Tracheal epithelial cell (primary cell): ENCODE measurements around the gene NOP53. TPM values are rescaled to one million over a fixed set of nuclear protein-coding genes. Genes with fewer than 3 reads are reported as not detected.

Source experiments
- total RNA-seq: library from RNA; depleted of rRNA; stranded (reverse); fragments of >200 nt; gene quantifications from 2 replicates; pipeline ENCODE4 v1.2.1, GENCODE V29; 2014

The NOP53 gene
- 76.1 and 115 TPM in 2 replicates for total RNA-seq

DNA sequence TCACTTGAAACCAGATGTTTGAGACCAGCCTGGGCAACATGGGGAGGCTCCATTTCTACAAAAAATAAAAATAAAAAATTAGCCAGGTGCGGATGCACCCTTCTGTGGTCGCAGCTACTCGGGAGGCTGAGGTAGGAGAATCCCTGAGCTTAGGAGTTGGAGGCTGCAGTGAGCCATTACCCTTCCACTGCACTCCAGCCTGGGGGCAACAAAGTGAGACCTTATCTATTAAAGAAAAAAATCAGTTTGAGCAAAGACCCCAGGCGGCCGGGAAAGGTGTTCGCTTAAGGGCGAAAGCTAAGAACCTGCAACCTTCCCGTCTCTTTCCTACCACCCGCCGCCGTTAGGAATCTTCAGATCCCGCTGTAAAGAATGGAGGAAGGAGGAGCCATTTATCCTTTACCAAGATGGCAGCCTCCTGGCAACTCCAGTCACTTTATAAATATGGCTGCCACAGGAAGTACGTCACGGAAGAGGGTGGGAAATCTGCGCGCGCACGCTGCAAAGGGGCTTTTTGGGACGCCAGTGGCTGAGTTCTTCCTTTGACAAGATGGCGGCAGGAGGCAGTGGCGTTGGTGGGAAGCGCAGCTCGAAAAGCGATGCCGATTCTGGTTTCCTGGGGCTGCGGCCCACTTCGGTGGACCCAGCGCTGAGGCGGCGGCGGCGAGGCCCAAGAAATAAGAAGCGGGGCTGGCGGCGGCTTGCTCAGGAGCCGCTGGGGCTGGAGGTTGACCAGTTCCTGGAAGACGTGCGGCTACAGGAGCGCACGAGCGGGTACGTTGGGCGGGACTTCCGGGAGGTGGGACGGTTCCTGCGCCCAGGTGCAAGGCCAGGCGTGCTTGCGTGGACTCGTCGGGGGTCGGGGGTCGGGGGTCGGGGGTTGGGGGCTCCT is at the start of gene NOP53:
Gene NOP53 (plus strand): TSS at position 537 of the 892 bp plus-strand sequence. CDS start 14 bp downstream, at position 551.

DNA sequence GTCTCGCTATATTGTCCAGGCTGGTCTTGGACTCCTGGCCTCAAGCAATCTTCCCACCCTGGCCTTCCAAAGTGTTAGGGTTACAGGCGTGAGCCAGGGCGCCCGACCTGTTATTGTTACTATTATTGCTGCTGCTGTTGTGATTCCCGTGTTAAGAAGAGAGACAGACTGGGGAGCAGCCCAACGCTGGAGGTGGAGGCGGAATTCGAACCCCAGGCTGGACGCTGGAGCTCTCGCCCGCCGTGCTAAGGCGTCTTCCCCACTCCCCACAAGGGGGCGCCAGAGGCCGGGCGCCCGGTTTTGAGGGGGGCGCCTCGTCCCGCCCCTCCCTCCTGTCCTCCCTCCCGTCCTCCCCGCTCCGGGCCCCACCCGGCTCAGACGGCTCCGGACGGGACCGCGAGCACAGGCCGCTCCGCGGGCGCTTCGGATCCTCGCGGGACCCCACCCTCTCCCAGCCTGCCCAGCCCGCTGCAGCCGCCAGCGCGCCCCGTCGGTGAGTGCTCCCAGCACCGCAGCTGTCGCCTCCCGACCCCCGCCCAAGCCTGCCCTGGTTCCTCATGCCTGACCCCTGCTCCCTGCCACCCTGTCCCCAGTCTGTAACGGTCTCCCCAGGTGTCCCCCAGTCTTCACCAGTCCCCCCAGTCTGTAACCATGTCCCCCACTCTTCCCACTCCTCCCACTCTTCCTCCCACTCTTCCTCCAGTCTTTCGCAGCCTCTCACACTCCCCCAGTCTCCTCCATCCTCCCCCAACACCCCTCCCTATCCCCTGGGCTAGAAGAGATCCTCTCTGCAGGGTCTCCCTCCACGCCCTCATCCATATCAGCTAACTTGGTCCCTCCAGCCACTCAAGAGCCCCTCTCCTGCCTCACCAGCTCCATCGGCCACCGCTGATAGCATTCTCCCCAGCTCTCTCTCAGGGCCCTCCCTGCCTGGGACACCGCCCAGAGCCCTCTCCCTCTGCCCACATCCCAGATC is 32.0 kb upstream of the NOP53 start, which contains the start of gene EHD2:
Gene EHD2 (plus strand): TSS at position 377 of the 976 bp plus-strand sequence. CDS start 3,191 bp downstream, outside the sequence.

DNA sequence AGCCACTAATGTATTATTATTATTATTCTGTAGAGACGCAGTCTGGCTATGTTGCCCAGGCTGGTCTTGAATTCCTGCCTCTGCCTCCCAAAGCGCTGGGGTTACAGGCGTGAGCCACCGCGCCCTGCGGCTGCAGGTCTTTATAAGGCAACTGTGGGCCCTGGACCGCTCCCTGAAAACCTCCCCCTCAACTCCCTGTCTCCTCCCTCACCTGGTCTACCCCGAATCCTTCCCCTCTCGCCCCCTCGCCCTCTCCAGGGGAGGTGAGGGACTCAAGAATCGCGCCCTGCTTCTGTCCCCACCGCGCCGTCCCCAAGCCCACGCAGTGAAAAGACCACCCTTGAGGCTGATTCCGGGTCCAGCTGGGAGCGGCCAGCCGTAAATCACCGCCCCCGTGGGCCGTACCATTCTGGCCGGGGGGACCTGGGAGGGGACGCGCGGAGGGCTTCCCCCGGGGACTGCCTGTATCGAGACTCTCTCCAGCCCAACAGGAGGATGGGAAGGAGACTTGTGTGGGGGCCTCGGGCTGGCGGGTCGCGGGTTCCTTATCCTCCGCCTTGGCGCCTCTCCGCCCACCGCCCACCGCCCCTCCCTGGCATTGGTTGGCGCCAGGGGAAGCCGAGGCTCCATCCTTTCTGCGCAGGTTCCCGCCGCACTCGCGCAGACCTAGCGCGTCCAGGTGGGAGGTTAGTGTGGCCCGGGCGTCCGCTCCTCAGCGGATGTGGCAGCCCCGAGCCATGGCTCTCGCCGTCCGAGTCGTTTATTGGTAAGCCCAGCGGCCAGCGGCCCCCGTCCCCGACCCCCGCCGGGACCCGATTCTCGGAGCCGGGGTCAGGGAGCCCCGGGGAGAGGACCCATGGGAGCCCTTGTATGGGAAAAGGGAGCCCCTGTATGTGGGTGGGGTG is 33.0 kb downstream of the NOP53 start, which contains the start of gene SELENOW:
Gene SELENOW (plus strand): TSS at position 655 of the 905 bp plus-strand sequence. CDS start 83 bp downstream, at position 738.

DNA sequence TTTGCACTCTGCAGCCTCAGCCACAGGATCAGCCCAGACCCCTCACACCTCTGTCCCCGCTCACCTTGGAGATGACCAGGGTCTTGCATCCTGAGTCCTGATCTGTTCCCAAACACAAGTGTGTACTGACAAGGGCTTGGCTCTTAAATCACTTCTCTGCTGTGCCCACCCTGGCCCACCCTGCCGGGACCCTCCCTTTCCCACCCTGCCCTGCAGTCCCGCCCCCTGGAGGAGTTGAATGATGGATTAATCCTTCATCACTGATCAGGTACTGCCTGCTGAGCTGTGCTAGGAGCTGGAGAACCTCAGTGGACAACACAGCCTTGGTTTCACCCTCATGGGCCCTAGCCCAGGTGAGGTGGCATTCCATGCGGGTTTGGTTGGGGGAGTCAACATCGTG is 59.1 kb downstream of the NOP53 start, which contains the start of gene TPRX1:
Gene TPRX1 (minus strand): TSS at position 101 of the 400 bp plus-strand sequence. CDS start 12 bp downstream, at position 89.

Other genes with a start within 250 kb of the NOP53 start
- 36.2 and 57.1 TPM in 2 replicates for gene NAPA, start 230.5 kb upstream of the NOP53 start, total RNA-seq
- not detected in 2 replicates for gene ZNF541, start 172.4 kb upstream of the NOP53 start, total RNA-seq
- gene BICRA, start 136.4 kb upstream of the NOP53 start, total RNA-seq = 2.2 and 3.0 TPM in 2 replicates
- gene EHD2, start 32.1 kb upstream of the NOP53 start, total RNA-seq = 83.3 and 88.2 TPM in 2 replicates
- gene SELENOW, start 33.2 kb downstream of the NOP53 start, total RNA-seq = 209 and 217 TPM in 2 replicates
- not detected in 2 replicates for gene TPRX1, start 59.0 kb downstream of the NOP53 start, total RNA-seq
- gene CRX, start 76.4 kb downstream of the NOP53 start, total RNA-seq = not detected in 2 replicates
- gene TPRX2, start 113.7 kb downstream of the NOP53 start, total RNA-seq = not detected in 2 replicates
- not detected in 2 replicates for gene SULT2A1, start 140.8 kb downstream of the NOP53 start, total RNA-seq
- gene BSPH1, start 246.6 kb downstream of the NOP53 start, total RNA-seq = not detected in 2 replicates
- gene ELSPBP1, start 249.1 kb downstream of the NOP53 start, total RNA-seq = not detected in 2 replicates